Inferior parietal cortex (tissue), 1 donor: ENCODE measurements around the gene NHERF1.

ENCODE experiments used
- DNase-seq: peaks from one replicate; pipeline ENCODE4 v3.0.0-alpha.2; 2016; ENCODE audit errors: extremely low spot score

The NHERF1 gene

DNA sequence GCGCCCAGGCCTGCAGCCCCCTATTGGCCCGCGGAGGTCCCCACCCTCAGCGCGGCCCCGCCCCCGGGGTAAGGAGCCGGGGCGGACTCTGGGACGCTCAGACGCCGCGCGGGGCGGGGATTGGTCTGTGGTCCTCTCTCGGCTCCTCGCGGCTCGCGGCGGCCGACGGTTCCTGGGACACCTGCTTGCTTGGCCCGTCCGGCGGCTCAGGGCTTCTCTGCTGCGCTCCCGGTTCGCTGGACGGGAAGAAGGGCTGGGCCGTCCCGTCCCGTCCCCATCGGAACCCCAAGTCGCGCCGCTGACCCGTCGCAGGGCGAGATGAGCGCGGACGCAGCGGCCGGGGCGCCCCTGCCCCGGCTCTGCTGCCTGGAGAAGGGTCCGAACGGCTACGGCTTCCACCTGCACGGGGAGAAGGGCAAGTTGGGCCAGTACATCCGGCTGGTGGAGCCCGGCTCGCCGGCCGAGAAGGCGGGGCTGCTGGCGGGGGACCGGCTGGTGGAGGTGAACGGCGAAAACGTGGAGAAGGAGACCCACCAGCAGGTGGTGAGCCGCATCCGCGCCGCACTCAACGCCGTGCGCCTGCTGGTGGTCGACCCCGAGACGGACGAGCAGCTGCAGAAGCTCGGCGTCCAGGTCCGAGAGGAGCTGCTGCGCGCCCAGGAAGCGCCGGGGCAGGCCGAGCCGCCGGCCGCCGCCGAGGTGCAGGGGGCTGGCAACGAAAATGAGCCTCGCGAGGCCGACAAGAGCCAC lies at the start of gene NHERF1:
NHERF1 (plus strand) TSS at position 100 of the 750 bp plus-strand sequence; CDS start at position 319, 219 bp downstream.
- DNase-seq: peak; percentile 88

DNA sequence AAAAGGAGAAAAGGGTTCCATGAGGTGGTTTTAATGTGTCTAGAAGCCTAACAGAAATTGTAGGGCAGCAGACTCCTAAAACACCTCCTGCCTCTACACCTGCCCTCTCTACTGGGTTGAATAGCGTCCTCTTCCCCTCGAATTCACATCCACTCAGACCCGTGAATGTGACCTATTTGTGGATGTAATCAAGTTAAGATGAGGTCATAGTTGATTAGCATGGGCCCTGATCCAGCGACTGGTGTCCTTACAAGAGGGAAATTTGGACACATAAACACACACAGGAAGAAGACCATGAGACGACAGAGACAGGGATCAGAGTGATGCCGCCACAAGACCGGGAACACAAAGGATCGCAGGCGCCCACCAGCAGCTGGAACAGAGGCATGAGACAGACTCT lies 49.2 kb upstream of the NHERF1 start:
- DNase-seq: no peak

DNA sequence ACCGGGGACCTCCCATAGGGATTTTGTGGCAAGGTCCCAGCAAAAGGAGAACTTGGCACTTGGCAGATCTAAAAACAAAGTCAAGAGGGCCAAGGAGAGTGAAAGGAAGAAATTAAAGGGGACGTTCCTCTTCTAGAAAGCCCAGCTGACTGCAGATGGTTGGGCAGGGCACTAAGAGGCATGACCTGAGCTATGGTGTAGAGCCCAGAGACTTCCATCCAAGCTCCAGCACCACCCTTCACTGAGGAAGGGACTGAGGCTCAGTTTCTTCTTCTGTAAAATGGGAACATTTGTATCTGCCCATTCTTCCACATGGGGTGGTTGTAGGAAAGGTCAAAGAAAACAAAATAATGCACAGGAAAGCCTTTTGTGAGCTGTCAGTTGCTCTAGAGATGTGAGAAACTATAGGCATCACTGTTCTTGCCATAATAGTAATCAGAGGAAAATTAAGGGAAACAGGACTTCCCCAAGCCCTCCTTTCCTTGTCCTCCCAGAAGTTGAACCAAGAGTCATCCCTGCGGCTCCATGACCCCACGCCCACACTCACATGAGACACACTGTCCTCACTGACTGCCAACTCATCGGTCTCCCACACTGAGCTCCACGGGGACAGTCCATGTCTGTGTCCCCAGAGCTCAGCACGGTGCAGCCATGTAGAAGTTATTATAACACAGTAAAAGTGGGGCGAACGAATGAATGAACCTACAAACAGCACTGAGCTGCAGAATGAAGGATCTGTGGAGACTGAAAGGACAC lies 46.1 kb upstream of the NHERF1 start:
- DNase-seq: no peak

DNA sequence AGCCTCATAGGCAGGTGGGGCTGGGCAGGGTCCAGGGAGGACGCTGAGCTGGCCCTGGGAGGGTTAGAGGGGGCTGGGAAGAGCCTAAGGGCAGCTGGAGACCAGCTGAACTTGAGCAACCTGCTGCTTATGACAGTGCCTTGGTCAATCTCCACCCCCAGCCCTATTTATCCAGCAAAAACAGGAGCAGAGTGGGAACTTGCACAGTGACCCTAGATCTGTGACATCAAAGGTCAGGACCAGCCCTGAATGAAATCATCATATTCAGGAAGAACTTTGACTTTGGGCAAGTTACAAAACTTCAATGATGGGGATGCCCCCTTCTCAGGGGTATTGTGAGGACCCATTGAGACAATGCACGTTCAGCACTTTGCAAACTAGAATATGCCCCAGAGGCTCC lies 45.1 kb upstream of the NHERF1 start:
- no peak for DNase-seq

DNA sequence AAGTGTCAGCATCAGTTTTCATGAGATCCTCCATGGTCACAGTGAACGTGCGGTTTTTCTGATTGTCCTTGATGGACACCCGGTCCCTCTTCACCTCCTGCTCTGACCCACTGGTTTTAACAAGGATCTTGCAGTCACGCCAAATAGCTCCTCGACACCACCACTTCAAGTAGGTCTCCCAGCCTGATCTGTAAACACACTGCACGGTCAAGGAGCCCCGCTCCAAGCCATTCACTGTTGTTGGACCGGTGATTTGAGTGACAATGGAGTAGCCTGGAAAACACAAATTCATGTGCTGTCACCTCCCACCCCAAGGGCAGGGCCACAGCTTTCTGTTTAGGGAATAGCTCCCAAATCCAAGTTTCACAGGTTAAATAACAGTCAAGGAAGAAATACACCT lies 43.9 kb upstream of the NHERF1 start:
- no peak for DNase-seq

DNA sequence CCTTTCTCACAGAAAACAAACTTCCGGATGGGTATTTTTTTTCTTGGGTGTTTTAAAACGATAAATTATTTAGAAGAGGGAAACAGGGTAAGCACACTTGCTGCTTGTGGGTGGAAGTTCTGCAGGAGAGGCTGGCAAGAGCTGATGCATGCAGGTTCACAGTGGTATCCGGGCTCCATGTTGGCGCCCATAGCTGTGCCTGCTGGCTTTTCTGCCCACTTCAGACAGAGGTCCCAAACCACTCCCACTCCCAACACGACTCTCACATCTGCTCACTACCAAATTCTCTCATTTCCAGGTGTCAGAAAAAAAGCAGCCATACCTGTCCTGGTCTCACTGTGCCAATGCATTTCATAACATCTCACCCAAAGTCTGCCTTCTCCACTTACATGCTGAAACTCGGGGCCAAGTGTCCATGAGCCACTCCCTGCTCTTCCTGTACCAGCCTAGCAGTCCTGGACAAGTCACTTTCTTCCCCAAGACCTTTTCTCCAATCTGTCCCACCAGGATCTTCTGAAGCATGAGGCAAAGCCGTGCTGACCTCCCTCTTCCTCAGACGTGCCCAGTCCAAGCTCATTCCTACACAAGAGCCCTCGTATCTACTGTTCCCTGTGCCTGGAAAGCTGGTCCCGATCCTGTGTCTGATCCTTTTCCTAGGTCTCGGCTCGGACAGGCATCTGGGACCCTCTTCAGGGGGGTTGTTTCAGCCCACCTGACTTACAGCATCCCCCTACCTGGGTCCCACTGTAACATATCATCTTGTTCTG lies 37.2 kb upstream of the NHERF1 start:
- DNase-seq: no peak

DNA sequence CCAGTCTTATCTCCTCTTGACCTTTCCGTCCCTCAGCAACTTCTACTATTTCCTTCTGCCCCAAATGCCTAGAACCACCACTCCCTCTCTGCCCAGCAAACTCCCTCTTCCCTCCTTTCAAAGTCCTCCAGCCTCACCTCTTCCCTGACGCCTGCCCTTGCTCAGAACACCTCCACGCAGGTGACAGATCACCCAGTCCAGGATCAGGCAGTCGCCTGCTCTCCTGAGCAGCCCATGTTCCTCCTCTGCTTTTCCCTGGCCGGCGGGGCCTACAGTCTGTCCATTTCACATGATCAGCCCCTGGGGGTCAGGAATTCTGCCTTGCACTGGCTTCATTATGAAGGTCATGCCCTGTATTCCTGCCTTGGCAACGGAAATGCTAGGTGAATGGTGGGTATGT lies 36.1 kb upstream of the NHERF1 start:
- DNase-seq: no peak

DNA sequence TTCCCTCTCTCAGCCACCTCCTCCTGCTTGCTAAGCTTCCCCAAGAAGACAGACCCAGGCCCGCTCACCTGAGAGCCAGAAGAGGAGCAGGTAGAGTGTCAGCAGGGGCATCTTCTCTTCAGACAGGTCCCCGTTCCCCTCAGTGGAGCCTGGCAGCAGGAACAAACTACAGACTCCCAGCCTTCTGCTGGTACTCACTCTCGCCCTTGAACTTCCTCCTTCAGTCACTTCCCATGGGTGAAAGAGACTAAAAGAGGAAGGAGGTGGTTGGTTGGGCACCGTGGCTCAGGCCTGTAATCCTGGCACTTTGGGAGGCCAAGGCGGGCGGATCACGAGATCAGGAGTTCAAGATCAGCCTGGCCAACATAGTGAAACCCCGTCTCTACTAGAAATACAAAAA lies 35.7 kb upstream of the NHERF1 start, which contains the start of gene CD300LF:
CD300LF (minus strand) TSS at position 168 of the 400 bp plus-strand sequence; CDS start at position 111, 57 bp downstream.
- DNase-seq: no peak

DNA sequence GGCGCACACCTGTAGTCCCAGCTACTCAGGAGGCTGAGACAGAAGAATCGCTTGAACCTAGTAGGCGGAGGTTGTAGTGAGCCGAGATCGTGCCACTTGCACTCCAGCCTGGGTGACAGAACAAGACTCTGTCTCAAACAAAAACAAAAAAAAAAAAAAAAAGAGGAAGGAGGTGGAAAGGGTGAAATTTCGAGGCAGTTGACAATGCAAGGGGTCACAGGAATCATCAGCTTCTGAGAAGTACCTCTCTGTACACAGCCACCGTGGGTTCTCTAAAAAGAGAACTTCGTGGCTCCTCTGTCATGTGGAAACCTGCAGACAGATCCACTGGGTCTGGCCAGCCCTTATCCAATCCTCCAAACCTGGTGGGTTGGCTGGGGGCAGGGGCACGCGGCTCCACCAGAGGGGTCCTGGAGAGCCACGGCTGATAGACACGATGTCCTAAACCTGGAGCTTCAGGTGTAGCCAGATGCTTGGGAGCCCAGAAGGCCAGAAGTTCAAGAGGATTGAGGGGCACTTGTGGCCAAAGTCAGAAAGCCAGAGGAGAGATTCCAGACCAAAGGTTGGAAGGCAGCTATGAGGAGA lies 35.2 kb upstream of the NHERF1 start:
- no peak for DNase-seq

DNA sequence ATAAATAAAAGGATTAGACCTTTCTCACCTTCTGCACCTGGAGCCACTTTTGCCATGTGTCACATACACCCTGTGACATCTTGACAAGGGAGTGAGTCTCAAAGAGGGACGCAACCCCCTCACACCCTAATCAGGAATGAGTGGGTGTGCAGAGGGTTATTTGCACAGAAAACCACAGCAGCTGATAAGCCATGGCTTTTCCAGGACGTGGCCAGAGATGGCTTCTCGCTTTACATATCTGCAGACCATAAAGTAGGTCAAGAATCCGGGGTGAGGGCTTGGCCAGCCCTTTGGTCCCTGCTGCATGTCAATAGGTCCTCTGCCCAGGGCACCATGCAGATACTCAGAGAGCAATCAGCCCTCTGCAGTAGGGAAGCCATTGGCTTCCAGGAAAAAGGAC lies 33.3 kb upstream of the NHERF1 start:
- DNase-seq: no peak

DNA sequence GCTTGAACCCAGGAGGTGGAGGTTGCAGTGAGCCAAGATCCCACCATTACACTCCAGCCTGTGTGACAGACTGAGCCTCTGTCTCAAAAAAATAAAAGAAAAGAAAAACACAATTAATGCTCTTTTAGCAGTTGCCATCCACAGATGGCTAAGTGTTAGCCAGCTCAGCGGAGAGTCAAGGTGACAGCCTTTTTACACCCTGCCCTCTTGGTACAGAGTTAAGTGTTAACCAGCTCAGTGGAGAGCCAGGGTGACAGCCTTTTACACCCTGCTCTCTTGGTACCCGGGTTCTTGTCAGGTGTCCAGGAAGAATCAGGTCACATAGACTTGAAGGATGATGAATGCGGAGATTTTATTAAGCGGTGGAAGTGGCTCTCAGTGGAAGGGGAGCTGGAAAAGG lies 27.9 kb upstream of the NHERF1 start:
- DNase-seq: no peak

DNA sequence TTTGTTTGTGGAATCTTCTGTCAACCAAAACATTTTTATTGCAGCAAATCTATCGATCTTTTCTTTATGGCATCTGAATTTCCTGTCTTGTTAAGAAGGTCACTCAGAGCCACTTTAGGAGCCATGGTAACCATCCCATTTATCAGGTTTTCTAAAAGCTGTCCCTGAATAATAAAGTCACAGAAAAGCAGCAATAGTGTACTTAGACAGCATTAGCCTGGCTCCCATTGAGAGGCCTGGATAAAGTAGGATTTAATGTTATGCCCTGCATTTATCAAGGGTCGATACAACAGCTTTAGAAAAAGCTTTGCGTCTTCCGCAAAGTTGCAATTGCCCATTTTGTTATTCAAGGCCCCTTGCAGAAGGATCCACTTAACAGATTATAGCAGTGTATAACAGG lies 25.6 kb upstream of the NHERF1 start:
- DNase-seq: no peak

DNA sequence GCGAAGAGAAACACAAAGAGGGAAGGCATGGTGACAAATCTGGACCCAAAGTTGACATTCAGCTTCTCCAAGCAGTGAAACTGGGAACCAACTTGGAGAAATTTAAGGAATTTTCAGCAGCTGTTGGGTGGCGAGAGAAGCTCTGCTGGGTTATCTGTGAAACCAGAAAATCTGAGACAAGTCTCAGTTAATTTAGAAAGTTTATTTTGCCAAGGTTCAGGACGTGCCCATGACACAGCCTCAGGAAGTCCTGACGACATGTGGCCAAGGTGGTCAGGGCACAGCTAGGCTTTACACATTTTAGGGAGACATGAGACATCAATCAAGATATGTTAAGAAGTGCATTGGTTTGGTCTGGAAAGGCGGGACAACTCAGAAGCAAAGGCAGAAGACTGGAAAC lies 24.5 kb upstream of the NHERF1 start:
- DNase-seq: no peak

DNA sequence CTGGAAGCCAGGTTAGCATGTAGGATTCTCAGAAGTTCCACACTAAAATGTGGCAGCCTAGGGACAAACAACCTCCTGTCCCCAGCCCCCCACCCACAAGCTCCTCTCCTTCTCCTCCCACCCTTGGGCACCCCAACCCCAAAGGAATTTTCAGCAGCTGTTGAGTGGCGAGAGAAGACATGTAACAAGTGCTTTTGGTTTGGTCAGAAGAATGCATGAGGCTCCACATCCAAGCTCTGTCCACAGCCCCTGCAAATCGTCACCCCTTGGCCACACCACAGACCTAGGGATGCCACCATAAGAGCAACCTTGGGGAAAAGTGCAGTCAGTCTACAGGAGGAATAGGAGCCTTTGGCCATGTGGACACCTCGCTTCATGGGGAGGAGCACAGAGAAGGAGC lies 23.3 kb upstream of the NHERF1 start:
- DNase-seq: no peak

DNA sequence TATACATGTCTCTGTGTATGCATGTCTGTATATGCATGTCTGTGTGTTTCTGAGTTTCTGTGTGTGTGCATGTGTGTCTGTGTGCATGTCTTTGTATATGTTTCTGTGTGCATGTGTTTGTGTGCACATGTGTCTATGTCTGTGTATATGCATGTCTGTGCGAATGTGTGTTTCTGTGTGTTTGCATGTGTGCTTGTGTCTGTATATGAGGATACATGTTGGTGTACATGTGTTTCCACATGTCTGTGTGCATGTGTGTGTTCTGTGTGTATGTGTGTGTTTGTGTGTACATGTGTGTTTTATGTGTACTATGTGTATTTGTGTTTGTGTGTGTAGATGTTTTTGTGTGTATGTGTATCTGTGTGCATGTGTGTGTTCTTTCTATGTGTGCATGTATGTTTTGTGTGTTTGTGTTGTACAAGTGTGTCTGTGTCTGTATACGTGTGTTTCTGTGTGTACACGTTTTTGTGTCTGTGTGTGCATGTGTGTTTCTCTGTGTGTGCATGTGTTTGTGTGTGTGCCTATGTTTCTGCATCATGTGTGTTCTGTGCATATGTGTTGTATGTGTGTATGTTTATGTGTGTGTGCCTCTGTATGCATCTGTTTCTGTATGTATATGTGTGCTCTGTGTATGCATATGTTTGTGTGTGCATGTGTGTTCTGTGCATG lies 20.3 kb upstream of the NHERF1 start:
- no peak for DNase-seq

DNA sequence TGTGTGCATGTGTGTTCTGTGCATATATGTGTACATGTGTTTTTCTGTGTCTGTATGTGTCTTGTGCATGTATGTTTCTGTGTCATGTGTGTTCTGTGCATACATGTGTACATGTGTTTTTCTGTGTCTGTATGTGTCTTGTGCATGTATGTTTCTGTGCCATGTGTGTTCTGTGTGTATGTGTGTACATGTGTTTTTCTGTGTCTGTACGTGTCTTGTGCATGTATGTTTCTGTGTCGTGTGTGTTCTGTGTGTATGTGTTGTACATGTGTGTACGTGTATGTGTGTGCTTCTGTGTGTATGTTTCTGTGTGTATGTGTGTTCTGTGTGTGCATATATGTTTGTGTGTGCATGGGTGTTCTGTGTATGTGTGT lies 19.7 kb upstream of the NHERF1 start:
- no peak for DNase-seq

DNA sequence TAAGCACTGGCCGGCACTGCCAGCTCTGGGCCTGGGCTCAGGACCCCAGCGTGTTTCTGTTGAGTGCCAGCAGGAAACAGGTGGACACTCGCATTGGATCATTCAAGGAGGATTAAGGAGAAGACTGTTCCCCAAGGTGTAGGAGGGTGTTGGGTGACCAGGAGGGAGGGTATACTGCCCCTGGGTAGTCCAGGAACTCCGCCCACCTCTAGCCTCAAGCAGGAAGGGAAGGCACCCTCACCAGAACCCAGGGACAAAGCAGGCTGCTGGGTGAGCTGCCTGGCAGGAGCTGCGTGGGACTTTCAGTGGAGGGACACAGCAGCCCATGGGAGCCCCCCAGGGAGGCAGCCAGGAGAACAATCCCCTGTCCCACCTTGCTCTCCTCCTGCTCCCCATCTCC lies 19.1 kb upstream of the NHERF1 start:
- DNase-seq: no peak

DNA sequence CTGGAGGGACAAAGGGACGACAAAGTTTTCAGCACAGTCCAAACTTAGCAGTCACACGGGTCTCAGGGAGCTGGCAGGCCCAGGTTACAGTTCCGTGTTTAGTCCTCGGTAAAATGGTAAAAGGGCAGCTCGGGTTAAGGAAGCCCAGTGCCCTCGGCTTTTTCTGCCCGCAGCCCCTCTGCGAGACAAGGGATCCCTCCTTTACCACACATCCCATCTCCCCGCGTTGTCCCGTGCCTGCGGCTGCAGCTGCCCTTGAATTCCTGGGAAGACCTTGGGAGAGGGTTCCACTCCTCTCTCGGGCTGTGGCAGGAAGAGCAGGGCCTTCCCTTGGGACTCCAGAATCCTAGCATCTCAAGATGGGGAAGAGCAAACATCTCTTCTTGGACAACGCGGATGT lies 18.6 kb upstream of the NHERF1 start:
- no peak for DNase-seq

DNA sequence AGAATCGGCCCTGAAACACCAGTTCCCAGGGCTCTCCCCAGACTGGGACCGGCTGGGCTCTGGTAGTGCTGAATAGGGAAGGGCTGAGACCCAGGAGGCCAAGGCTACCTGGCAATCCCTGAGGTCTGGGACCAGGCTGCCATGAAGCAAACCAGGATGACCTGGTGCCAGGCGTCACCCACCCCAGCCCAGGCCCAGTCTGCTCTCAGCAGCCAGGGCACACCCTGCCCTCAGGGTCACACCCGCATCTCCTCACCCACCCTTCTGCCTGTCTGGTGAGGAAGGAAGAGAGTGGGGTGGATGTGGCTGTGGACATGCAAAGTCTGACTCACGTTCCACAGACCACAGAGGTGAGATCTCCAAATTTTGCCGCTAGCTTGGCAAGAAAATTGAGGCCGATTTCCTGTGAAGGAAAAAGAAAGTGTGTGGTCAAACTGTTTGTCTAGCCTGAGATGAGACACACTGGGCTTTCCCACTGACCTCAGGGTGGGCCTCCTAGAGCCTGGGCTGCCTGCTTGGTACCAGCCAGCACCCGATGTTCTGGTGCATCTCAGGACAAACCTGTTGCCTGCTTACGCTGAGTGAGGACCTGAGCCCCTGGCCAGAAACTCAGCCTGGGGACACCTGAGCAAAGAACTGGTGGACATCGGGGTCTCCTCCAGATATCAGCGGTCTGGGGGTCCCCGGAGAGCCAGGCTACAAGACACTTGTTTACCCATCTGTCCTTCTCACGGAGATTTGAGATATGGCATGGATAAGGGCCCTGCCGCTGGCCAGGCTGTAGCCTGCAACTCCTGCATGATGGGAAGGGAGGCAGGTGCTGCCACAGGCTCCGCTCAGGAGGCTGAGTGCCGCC lies 17.7 kb upstream of the NHERF1 start:
- no peak for DNase-seq

DNA sequence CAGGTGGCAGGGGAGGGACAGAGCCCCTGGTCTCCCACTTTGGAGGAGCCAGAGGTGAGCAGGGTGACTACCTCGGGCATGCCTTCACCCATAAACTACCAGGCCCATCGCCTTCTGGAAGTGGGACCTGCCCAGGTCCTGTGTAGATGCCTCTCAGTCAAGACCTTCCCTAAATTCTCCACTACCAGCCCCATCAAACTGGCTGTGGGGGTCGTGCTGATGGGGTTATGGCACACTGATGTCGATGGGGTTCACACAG lies 17.2 kb upstream of the NHERF1 start:
- DNase-seq: no peak
